ENCODE measurements around the gene PTCRA.
"Not testable (repeated sequence)": the region's sequence is repeated elsewhere in the genome, so short reads cannot be mapped to it uniquely, and the experiment has no call there.

PTCRA gene, protein sequence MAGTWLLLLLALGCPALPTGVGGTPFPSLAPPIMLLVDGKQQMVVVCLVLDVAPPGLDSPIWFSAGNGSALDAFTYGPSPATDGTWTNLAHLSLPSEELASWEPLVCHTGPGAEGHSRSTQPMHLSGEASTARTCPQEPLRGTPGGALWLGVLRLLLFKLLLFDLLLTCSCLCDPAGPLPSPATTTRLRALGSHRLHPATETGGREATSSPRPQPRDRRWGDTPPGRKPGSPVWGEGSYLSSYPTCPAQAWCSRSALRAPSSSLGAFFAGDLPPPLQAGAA

GRCh38 chr6:42915732-42916131 lies at the start of gene PTCRA:
PTCRA (plus strand) TSS chr6:42916053; CDS start chr6:42916070, 17 bp downstream.
- DNase-seq (ENCODE audit: low read depth in 2 of 2) = no peak

- no peak for DNase-seq (ENCODE audit: low read depth in 2 of 2)
These were observed 45.5 kb upstream of the PTCRA start for GRCh38 chr6:42870145-42870936.

- no peak for DNase-seq (ENCODE audit: low read depth in 2 of 2)
These were observed 44.1 kb upstream of the PTCRA start for GRCh38 chr6:42871711-42872110.

- no peak for DNase-seq (ENCODE audit: low read depth in 2 of 2)
These were observed 42.5 kb upstream of the PTCRA start for GRCh38 chr6:42873313-42873712.

DNA sequence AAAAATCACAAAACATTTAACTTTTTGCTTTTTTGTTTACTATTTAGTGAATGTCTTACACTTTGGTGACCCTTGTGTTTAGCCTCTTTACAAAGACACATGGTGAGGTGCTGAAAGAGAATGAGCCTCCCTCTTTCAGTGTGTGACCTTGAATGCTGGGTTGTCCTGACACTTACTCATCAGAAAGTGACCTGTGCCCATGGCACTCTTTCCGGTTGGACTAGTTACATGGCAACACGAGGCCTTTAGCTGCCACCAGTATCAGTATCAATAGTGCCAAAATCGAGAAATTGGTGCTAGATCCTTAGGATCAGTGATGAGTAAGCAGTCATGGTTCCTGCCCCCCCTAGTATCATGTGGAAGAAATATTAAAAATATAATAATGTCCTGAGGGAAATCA lies 38.2 kb upstream of the PTCRA start:
- DNase-seq (ENCODE audit: low read depth in 2 of 2) = no peak

- peak; percentile 68 to 76 for DNase-seq (ENCODE audit: low read depth in 2 of 2)
These were observed 36.2 kb upstream of the PTCRA start, which contains the start of gene RPL7L1 for GRCh38 chr6:42879372-42880239. RPL7L1 (plus strand) TSS chr6:42879616; CDS start chr6:42879911, 295 bp downstream.

- DNase-seq (ENCODE audit: low read depth in 2 of 2) = not testable (repeated sequence)
These were observed 35.5 kb upstream of the PTCRA start for GRCh38 chr6:42880240-42880817.

DNA sequence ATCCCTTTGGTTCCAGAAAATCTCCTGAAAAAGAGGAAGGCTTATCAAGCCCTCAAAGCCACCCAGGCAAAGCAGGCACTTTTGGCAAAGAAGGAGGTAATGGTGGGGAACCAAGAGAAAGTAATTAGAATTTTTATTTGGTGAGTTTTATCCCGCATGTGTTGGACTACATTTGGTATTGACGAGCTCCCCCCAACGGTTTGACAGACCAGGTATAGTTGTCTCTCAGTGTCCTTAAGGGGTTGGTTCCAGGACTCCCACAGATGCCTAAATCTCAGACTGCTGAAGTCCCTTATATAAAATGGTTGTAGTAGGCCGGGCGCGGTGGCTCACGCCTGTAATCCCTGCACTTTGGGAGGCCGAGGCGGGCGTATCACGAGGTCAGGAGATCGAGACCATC lies 35.0 kb upstream of the PTCRA start:
- not testable (repeated sequence) for DNase-seq (ENCODE audit: low read depth in 2 of 2)

DNA sequence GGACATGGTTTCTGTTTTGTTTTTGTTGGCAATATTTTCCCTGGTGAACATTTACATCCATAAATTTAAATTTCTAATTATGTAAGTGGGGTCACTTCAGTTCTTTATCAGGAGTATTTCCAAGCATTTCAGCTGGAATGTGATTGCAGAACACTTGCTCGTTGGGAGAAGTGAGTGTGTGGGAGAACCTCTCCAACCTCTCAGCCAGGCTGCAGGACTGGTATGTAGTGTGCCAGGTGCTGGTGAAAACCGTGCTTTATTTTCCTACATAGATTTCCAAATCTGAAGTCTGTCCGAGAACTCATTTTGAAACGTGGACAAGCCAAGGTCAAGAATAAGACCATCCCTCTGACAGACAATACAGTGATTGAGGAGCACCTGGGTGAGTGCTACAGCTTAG lies 30.2 kb upstream of the PTCRA start:
- no peak for DNase-seq (ENCODE audit: low read depth in 2 of 2)

DNA sequence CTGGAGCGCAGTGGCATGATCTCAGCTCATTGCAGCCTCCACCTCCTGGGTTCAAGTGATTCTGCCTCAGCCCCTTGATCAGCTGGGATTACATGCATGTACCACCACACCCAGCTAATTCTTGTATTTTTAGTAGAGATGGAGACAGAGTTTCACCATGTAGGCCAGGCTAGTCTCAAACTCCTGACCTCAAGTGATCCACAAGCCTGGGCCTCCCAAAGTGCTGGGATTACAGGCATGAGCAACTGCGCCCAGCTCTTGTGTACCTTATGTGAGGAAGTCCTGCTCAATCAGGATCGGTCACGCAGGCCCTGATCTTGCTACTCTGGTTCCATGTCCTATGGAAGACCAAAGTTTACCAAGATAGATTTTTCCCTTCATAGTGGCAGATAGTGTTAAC lies 27.7 kb upstream of the PTCRA start:
- not testable (repeated sequence) for DNase-seq (ENCODE audit: low read depth in 2 of 2)

DNA sequence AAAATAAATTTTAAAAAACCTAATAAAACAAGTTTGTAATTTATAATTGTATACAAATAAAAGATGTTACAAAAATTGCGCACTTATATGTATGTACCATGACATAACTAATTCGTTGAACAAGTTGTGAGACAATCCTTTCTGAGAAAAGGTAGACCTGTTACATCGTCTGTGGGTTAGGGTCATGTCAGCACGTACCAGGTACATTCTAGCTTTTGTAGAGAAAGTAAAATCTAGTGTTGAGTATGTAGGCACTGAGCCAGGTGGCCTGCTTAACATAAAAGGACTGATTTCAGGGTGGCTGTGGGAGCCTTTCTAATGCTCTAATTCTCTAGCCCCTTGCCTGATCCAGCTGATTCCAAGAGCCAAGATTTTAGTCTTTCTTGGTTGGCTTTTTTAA lies 26.0 kb upstream of the PTCRA start:
- DNase-seq (ENCODE audit: low read depth in 2 of 2) = no peak

DNA sequence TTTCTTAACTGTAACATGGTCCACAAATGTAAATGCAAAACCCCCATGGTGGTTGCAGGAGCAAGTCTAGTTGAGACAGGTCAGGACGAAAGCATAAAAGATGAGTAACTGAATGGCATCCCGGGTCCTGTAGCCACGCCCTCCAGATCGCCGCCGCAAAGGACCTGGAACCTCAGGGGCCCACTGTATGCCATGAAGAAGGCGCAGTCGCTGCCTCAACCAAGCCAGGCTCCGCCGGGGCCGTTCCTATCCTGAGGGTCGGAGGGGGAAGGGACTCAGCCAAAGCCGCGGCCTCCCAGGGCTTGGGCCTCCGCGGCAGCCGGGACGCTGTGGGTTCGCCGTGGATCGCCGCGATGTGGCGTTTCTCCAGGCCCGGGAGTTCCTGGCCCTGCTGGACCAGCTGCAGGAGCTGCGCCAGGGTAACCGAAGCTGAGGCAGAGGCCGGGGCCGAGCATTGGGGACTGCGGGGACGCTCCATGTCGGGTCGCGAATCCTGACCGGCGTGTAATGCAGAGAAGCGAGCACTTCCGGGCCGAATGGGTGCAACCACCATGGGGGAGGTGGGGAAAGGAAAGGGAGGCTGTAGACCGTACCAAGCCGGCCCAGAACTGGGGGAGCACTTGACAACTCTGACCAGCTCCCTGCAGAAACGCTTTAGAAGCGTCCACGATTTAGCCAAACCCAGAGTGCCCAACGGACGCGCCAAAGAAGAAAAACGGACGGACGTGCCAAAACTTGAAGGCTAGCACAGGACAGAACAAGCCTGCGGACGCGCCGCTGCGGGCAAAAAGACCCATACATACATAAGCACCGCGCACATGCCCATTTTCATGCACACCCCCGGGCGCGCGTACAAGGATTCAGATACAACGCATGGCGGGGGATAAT lies 25.3 kb upstream of the PTCRA start:
- peak; percentile 88 to 90 for DNase-seq (ENCODE audit: low read depth in 2 of 2)

DNA sequence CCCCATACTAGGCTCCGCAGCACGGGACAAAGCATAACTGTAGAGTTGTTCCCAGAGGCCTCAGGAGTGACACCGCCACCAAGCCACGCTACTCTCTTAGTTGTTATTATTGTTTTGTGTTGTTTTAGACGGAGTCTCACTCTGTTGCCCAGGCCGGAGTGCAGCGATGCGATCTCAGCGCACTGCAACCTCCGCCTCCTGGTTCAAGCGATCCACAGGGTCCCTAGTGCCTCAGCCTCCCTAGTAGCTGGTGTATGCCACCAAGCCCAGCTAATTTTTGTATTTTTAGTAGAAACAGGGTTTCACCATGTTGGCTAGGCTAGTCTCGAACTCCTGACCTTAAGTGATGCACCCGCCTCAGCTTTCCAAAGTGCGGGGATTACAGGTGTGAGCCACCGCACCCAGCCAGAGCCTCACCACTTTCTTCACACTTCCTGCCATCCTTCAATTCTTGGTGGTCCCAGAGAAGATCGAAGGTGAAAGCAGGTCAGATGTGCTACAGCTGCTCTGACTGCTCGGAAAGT lies 24.6 kb upstream of the PTCRA start:
- no peak for DNase-seq (ENCODE audit: low read depth in 2 of 2)

- not testable (repeated sequence) for DNase-seq (ENCODE audit: low read depth in 2 of 2)
These were observed 21.6 kb upstream of the PTCRA start for GRCh38 chr6:42894041-42894828.

DNA sequence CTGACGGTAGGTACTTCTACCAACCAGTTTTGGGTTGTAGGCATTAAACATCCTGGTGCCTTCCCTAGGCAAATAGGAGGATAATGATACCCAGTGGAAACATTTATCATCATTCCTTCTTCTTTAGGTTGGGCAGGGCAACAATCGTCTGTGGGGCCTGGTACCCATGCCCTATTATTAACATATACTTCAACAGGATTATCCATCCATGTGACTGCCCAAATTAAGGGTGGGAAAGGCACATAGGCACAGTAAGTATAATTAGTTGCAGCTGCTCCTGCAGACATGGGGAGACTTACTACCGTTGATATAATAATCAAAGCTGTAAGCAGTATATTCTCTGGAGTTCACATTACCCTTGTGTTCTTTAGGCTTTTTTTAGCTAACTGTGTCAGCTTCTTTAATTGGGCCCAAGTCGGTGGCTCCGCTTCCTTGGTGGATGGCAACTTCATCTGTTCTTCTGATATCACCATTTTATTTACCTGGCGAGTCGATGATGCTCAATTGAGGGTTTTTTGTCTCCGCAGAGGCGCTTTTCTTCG lies 19.6 kb upstream of the PTCRA start:
- DNase-seq (ENCODE audit: low read depth in 2 of 2) = no peak

GRCh38 chr6:42898891-42899361 lies 16.9 kb upstream of the PTCRA start:
- DNase-seq (ENCODE audit: low read depth in 2 of 2) = peak; percentile 28 to 62

- DNase-seq (ENCODE audit: low read depth in 2 of 2) = no peak
These were observed 16.0 kb upstream of the PTCRA start for GRCh38 chr6:42899871-42900270.

DNA sequence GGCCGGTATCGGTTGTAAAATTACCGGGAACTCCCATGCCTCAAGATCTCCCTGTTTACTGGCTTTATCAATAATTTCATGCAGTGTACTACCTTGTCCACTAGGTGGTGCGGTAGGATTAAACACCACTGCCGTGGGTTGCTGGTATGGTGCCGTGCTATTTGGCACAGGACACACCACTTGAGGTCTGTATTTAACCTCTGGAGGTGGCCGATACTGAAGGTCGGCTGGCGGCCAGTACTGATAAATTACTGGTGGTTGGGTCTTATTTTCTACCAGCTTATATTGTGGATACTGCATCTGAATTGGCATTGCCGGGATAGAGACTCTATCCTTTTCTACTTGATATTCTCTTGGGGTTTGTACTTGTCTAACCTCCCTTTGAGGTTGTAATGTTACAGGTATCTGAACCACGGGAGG lies 14.3 kb upstream of the PTCRA start:
- peak; percentile 51 to 56 for DNase-seq (ENCODE audit: low read depth in 2 of 2)

Data from stimulated activated CD4-positive, alpha-beta T cell treated with anti-CD3 and anti-CD28 coated beads, Interleukin-15, amount 100 ng/mL, for 48 hours (primary cell).